HG02763 (cell line): ENCODE measurements around the gene CACNA1C.

Experiments used
- ATAC-seq: cut with Tn5 transposase; IDR thresholded peaks from one replicate; pipeline ENCODE4 v1.9.1; 2021; ENCODE audit warnings: mild to moderate bottlenecking, moderate library complexity; ENCODE audit not compliant: unreplicated experiment

CACNA1C gene

GRCh38 chr12:2533036-2533435 is 480.2 kb downstream of the CACNA1C start:
- no peak for ATAC-seq

GRCh38 chr12:2535583-2536204 is 482.9 kb downstream of the CACNA1C start:
- no peak for ATAC-seq

- ATAC-seq, result no peak
Measured at GRCh38 chr12:2536724-2537123, 483.9 kb downstream of the CACNA1C start.

GRCh38 chr12:2537868-2538541 is 485.2 kb downstream of the CACNA1C start:
- no peak for ATAC-seq

- ATAC-seq, result no peak
Measured at GRCh38 chr12:2539938-2540337, 487.2 kb downstream of the CACNA1C start.

GRCh38 chr12:2540535-2540941 is 487.8 kb downstream of the CACNA1C start:
- ATAC-seq, result no peak

- no peak for ATAC-seq
Measured at GRCh38 chr12:2541631-2542204, 488.9 kb downstream of the CACNA1C start.

GRCh38 chr12:2543801-2544200 is 491.0 kb downstream of the CACNA1C start:
- ATAC-seq, result no peak

GRCh38 chr12:2544230-2544629 is 491.4 kb downstream of the CACNA1C start:
- ATAC-seq, result no peak

- ATAC-seq, result no peak
Measured at GRCh38 chr12:2547273-2548044, 494.7 kb downstream of the CACNA1C start.

- no peak for ATAC-seq
Measured at GRCh38 chr12:2548081-2548480, 495.3 kb downstream of the CACNA1C start.

- no peak for ATAC-seq
Measured at GRCh38 chr12:2550561-2551411, 498.0 kb downstream of the CACNA1C start.

- ATAC-seq, result no peak
Measured at GRCh38 chr12:2551412-2551900, 498.7 kb downstream of the CACNA1C start.

- ATAC-seq, result no peak
Measured at GRCh38 chr12:2552000-2552756, 499.4 kb downstream of the CACNA1C start.

GRCh38 chr12:2553388-2554126 is 500.8 kb downstream of the CACNA1C start:
- ATAC-seq, result no peak

GRCh38 chr12:2555487-2556082 is 502.8 kb downstream of the CACNA1C start:
- no peak for ATAC-seq

- ATAC-seq, result no peak
Measured at GRCh38 chr12:2557597-2557996, 504.8 kb downstream of the CACNA1C start.

GRCh38 chr12:2559931-2560330 is 507.1 kb downstream of the CACNA1C start:
- no peak for ATAC-seq

GRCh38 chr12:2560356-2560755 is 507.6 kb downstream of the CACNA1C start:
- ATAC-seq, result no peak
